NCI-H82 (cell line): ENCODE results near the gene PLEKHH2.

Experiments used
- DNase-seq: peaks from one replicate; lab custom pipeline; 2025; lab: John Stamatoyannopoulos, UW

The PLEKHH2 gene

DNA sequence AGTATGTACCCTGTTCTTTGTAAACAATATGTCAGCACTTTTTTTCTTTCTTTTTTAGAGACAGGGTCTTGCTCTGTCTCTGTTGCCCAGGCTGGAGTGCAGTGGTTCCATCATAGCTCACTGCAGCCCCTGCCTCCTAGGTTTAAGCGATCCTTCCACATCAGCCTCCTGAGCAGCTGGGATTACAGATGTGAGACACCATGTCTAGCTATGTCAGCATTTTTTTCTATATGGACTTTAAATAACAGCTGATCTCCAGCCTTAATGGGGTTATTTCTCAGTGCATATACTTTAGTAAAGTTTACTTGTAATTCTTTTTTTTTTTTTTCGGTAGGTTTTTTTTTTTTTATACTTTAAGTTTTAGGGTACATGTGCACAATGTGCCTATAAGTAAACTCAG is 174.9 kb downstream of the PLEKHH2 start:
- peak; percentile 8 for DNase-seq

- DNase-seq = peak; percentile 66
Measured at GRCh38 chr2:43812947-43813346, 175.9 kb downstream of the PLEKHH2 start.

DNA sequence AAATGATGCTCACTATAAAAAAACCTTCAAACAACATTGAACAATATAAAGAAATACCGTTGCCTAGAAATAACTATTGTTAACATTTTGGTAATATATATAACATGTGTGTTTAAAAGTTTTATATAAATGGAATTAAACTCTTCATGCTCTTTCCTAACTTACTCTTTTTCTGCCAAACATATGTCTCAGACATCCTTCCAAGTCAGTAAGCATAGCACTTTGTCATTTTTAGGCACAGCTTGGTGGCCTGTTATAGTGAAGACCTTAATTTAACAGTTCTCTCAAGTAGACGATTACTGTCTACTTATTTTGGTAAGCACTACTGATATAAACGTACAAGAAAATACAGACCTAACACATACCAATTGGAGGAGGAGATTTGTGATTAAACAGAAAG is 177.7 kb downstream of the PLEKHH2 start:
- DNase-seq = no peak
